Measurements from ENCODE around the gene ERAS. TPM values are rescaled to one million over a fixed set of nuclear protein-coding genes. Genes with fewer than 3 reads are reported as not detected.

ERAS gene

Small RNAs within 50 kb of the gene (small RNA-seq; reads per million reads assigned to genes)
- not detected for gene RNU6-29P (ENCODE audit: insufficient read depth)
